MM.1S (cell line): ENCODE data around the gene SH2D2A.

Experiments used
- EZH2 ChIP-seq: fragments of 300-600 bp; sonication (generic); optimal IDR thresholded peaks from 2 replicates; pipeline ENCODE3; 2017; ENCODE audit warnings: low read depth, mild to moderate bottlenecking, antibody characterized with exemption, low read length, mixed read lengths
- TF ChIP-seq, protein P1 (sequence below): fragments of 300-600 bp; sonication (generic); IDR thresholded peaks from 2 replicates; pipeline ENCODE4 v1.5.1; 2016; ENCODE audit warnings: antibody characterized with exemption, low read length, mixed read lengths

DNA sequence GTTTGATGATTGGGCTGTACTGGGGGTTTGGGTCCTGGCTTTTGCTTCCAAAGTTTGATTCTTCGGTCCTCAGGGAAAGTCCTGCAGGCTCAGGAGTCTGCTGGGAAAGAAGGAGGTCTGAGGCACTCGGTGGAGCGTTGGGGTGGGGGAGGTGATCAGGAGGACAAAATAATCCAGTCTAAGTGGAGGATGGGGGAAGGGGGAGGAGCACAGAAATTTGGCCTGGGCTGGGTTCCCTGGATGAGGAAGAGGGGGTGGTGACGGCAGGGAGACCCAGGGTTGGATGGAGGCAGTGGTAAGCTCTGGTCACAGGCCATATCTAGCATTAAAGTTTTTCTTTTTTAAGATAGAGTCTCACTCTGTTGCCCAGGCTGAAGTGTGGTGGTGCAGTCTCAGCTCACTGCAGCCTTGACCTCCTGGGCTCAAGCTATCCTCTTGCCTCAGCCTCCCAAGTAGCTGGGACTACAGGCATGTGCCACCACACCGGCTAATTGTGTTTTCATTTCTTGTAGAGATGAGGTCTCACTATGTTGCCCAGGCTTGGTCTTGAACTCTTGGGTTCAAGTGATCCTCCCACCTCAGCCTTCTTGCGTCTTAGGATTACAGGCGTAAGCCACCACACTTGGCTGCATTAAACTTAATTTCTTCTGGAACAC, 6.8 kb downstream of the SH2D2A start:
- TF ChIP-seq, protein P1, sequence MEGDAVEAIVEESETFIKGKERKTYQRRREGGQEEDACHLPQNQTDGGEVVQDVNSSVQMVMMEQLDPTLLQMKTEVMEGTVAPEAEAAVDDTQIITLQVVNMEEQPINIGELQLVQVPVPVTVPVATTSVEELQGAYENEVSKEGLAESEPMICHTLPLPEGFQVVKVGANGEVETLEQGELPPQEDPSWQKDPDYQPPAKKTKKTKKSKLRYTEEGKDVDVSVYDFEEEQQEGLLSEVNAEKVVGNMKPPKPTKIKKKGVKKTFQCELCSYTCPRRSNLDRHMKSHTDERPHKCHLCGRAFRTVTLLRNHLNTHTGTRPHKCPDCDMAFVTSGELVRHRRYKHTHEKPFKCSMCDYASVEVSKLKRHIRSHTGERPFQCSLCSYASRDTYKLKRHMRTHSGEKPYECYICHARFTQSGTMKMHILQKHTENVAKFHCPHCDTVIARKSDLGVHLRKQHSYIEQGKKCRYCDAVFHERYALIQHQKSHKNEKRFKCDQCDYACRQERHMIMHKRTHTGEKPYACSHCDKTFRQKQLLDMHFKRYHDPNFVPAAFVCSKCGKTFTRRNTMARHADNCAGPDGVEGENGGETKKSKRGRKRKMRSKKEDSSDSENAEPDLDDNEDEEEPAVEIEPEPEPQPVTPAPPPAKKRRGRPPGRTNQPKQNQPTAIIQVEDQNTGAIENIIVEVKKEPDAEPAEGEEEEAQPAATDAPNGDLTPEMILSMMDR, result no peak
- no peak for TF ChIP-seq EZH2
